ENCODE data around the gene CORO2B. TPM values are rescaled to one million over a fixed set of nuclear protein-coding genes. Genes with fewer than 3 reads are reported as not detected.

Gene CORO2B
- total RNA-seq, 1 donor from 2014 or later: 6.6 TPM

DNA sequence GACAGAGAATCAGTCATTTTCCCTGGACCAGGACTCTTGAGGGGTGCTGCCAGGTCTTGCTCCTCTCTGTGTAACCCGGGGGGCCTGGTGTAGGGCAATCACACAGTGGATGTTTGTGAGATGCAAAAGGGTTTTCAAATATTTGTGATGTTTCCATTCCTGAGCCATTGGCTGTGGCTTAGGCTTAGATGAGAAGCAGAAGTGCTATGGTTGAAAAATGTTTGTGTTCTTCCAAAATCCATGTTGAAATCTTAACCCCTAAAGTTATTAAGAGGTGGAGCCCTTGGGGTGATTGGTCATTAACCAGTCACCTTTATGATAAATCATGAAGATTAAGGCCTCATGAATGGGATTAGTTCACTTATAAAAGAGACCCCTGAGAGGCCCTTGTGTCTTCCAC is 36.5 kb downstream of the CORO2B start:
- DNase-seq (no peak), ATAC-seq (ENCODE audit: poor library complexity) (no peak)
- intact Hi-C loops (cut with DNase I): no loop called here

DNA sequence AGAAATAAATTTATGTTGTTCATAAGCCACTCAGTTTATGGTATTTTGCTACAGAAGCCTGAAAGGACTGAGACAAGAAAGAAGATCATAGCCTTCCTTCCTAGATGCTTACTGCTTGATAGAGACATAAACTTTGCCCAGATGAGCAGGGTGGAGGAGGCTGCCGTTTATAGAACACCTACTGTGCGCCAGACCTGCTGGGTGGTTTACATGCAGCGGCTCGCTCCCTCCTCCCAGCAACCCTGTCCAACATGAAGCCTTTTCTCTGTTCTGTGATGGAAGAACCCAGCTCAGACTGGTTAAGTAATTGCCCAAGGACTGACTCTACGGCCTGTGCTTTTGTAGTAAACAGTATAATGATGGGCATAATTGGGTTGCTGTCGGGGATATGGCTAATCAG is 37.0 kb downstream of the CORO2B start:
- ATAC-seq (ENCODE audit: poor library complexity) (no peak), DNase-seq (no peak)
- intact Hi-C loops (cut with DNase I): no loop called here

DNA sequence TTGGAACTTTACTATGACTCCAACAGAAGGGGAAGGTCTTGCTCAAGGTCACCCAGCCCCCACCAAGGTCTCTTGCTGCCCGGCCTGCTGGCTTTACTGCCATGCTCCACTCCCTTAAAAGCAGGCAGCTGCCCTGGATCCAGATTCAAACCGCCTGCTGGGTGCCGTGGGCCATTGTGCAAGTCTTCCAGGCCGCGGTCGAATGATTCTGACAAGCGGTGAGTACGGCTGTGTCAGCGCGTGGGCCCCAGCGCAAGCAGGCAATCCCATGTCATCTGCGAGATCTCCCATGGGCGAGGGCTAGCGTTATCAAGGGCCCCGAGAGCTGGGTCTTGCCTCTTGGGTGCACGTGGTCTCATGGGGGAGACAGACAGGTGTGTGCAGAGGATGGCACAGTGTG is 37.6 kb downstream of the CORO2B start:
- intact Hi-C loops (cut with DNase I): no loop called here
- DNase-seq (no peak), ATAC-seq (ENCODE audit: poor library complexity) (no peak)

DNA sequence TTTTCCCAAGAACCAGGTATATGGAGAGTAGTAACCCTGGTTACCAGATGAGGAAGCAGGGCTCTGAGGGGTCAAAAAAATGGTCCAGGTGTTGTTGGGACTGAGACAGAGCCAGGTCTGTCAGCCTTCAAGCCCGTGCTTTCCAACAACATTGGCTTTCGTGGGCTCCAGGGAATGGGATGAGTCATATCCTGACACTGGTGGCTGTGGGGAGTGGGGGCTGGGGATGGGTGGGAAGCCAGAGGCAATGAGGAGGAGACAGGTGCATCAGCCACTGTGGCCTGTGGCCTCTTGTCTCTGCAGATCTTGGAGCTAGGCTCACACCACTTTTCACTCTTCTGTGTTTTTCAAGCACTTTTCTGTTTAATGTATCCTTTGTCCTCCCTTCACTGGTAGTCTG is 38.2 kb downstream of the CORO2B start:
- no peak for DNase-seq
- intact Hi-C loops (cut with DNase I): no loop called here
- no peak for ATAC-seq (ENCODE audit: poor library complexity)

DNA sequence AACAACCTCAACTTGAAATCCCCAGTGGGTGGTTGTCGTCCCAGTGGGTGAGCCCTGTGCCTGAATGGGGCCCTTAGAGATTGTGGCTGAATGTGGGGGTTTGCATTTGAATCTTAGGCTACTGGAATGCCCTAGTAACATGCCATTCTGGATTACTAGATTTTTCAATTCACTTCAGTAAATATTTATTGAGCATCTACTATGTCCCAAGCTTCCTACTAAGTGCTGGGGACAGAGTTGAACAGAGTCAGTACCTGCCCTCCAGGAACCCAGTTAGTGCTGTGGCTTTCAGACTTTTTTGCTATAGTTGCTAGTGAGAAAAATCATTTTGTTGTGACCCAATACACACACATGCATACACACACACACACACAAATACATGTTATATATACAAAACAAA is 39.0 kb downstream of the CORO2B start:
- ATAC-seq (ENCODE audit: poor library complexity) (no peak), DNase-seq (no peak)
- intact Hi-C loops (cut with DNase I): no loop called here

DNA sequence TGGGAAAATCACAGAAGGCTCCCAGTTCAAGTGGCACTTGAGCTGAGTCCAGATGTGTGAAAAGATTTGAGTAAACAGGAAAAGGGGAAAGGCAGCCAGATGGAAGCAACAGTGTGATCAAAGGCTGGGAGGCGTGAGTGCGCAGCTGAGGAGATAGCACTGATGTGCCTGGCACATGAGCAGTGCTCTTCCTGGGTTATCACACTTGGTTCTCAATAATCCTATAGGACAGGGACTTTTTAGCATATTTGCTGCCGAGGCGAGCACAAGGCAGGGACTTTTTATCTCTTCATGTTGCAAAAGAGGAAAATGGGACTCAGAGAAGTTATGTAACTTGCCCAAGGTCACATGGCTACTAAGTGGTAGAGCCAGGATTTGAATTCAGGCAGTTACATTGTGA is 39.6 kb downstream of the CORO2B start:
- ATAC-seq (ENCODE audit: poor library complexity) (peak; percentile 30), DNase-seq (no peak)
- intact Hi-C loops (cut with DNase I): no loop called here

DNA sequence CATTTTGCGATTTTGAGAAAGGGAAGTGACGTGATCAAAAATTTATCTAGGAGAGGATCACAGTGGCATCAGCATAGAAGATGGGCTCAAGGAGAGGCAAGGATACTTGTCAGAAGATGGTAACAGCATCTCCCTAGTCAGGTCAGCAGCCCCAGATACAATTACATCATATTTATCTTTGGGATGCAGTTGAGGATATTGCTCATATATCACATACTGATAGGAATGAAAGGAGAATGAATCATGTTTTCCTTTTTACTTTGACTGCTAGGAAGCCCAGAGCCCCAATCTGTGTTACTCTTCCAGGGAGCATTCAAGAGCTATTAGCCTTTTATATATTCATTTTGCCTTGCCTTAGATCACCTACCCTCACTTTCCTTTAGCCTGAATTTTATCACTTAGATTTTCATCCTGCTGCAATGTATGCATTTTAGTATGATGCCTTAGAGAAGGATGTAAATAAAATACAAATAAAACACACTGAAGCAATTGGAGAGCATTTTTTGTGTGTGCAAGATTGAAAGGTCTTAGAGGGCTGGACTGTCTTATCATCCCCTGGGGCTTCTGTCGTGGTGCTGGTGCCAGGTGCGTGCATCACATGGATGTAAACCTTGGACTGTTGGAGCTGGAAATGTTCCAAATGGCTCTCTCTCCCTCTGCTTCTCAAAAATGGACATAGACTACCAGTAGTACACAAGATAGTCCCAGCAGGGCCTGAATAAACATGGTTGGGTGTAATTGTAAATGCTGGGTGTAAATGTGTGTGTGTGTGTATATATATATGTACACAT is 40.3 kb downstream of the CORO2B start:
- ATAC-seq (ENCODE audit: poor library complexity): no peak
- no peak for DNase-seq
- intact Hi-C loops (cut with DNase I): no loop called here

DNA sequence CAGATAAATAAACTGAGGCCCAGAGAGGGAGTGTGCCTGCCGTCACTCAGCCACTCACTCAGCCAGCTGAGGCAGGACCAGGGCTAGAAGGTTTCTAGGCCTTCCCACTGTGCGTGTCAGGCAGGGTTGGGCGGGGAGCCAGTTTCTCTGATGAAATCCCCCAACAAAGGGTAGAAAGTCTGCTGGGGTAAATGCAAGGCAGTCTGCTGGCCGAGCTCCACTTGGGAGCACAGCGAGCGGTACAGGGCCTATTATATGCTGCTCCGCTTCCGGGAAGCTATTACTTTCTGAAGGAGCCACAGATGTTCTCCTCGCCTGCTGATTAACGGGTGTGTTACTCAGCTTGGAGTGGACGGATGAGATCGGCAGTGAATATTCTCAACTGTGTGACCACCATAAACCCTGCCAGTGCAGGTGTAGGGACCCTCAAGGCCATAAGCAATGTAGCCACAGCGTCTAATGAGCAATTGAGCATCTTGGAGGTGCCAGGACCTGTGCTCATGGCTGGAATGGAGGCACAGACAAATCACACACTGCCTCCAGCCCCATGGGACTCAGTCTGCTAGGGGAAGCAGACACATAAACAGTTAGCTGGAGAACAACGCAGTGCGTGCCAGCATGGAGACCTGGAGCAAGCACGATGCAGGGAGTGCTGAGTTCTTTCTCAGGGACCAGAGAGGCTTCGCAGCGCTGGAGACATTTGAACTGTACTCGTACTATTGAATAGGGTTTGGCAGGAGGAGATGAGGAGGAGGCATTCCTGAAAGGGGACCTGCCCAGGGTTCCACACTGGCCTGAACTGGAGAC is 42.1 kb downstream of the CORO2B start:
- ATAC-seq (ENCODE audit: poor library complexity): peak; percentile 86
- intact Hi-C loops (cut with DNase I): no loop called here

DNA sequence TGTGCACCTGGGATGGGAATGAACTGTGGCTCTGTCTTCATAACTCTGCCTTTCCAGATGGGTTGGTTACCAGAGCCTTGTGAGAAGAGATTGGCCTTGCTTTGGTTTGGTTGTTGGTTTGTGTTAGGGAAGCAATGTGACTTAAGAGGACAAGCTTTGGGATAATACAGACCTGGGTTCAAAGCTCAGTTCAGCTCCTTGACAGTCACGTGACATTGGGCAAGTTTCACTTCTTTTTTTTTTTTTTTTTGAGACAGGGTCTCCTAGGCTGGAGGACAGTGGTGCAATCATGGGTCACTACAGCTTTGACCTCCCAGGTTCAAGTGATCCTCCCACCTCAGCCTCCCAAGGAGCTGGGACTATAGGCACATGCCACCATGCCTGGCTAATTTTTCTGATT is 42.7 kb downstream of the CORO2B start:
- intact Hi-C loops (cut with DNase I): no loop called here
- no peak for DNase-seq
- no peak for ATAC-seq (ENCODE audit: poor library complexity)

More for the DNA sequence above, 42.1 kb downstream of the CORO2B start:
- DNase-seq: peak; percentile 93

DNA sequence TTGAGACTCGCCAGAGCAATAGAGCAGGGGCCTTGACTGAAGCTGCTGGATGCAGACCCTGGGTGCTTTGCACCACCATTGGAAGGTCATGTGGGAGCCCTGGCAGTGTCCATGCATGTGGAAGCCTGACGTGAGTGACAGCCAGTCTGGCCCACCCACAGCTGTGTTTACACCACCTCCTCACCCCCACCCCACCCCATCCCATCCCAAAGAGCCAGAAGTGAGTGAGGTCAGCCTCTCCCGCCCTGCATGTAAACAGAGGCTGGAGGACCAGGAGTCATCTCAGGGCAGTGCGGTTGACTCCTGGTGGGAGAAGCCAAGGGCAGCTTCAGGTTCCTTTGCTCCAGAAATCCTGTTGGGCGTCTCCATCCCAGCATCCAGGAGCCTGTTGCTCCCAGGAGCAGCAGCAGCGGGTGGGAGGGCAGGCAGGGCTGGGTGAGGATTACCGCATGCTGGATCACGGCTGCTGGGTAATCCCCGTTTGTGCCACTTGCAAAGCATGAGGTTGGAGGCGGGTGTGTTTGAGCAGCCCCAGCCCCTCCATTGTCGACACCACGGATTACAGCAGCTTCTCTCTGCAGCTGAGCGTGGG is 44.6 kb downstream of the CORO2B start:
- ATAC-seq (ENCODE audit: poor library complexity) (peak; percentile 39), DNase-seq (no peak)
- intact Hi-C loops (cut with DNase I): no loop called here

DNA sequence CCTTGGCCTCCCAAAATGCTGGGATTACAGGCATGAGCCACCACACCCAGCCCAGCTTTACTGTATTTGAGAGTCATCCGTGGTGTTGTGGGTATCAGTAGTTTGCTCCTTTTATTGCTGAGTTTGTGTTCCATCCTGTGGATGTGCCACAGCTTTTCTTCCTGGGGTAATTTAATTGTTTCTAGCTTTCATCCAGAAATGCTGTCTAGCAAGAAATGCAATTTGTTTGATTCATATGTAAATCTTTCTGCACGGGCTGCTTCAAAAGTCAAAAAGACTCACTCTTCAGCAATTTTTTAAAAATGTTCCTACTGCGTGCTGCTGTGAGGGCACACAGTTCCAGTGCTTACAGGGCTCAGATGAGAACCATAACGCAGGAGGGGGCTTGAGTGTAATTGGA is 47.1 kb downstream of the CORO2B start:
- ATAC-seq (ENCODE audit: poor library complexity) (no peak), DNase-seq (no peak)
- intact Hi-C loops (cut with DNase I): no loop called here

DNA sequence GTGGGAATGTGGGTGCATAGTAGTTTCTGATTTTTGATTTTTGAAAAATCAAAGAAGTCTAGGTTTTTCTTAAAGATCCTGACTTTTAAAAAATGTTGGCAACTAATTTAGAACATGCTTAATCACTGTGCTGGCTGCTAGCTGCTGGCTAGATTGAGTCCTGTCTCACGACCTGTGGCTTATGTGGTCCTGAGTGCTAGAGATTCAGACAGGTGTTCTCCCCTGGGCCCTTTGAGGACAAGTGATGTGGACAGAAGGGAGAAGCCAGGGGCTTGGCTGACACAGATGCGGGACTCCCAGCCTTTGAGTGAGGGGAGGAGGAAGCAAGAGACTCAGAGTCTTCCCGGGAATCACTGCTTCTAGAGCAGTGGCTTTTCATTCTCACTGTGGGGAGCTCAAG is 47.5 kb downstream of the CORO2B start:
- ATAC-seq (ENCODE audit: poor library complexity) (no peak), DNase-seq (no peak)
- intact Hi-C loops (cut with DNase I): no loop called here

DNA sequence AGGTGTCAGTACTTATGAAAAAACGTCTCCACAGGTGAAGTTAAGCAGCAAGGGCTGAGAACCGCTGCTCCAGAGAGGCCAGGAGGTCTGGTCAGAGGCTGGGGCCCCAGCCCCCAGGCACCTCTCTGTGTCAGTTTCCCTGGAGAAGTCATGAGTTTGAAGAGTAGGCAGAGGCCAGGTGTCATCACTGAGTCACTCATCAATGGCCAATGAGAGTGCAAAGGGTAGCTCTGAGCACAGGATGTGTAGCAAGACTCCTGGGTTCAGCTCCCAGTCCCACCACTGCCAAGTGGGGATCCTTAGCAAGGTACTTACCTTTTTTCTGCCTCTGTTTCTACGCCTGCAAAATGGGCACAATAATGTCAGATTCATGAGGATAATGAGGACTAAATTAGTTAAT is 47.9 kb downstream of the CORO2B start:
- DNase-seq (no peak), ATAC-seq (ENCODE audit: poor library complexity) (no peak)
- intact Hi-C loops (cut with DNase I): no loop called here

DNA sequence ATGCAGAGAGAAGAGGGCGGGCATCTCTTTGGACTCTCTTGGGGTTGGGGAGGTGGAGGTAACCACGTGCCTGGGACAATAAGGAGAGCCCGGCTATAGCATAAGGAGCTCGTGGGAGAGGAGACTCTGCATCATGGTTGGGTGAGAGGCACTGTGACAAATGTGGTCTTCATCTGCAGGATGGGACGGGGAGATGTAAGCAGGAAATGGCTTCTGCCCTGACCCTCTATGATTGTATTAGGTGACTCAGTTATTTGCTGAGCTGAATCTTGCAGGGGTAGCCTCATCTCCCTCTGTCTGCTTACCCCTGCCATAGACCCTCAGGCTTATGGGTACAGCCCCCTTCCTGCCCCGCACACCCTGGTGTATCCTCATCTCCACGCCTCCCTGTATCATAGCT is 48.7 kb downstream of the CORO2B start:
- DNase-seq (no peak), ATAC-seq (ENCODE audit: poor library complexity) (no peak)
- intact Hi-C loops (cut with DNase I): no loop called here

DNA sequence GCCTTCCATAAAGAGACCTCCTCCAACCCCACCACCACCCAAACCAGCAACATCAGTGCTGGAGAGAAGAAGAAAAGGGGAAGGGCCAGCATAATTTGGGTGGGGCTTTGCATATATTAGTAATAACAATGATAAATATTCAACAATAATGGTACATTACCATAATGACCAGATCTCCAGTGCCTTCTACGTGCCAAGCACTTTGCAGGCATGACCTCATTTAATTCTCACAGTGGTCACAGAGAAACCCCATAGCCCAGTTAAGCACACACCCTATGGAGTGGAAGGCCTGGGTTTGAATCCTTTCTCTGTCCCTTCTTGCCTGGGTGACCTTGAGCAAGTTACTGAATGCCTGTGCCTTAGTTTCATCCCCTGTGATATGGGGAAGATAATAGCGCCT is 49.2 kb downstream of the CORO2B start:
- DNase-seq (no peak), ATAC-seq (ENCODE audit: poor library complexity) (no peak)
- intact Hi-C loops (cut with DNase I): no loop called here

DNA sequence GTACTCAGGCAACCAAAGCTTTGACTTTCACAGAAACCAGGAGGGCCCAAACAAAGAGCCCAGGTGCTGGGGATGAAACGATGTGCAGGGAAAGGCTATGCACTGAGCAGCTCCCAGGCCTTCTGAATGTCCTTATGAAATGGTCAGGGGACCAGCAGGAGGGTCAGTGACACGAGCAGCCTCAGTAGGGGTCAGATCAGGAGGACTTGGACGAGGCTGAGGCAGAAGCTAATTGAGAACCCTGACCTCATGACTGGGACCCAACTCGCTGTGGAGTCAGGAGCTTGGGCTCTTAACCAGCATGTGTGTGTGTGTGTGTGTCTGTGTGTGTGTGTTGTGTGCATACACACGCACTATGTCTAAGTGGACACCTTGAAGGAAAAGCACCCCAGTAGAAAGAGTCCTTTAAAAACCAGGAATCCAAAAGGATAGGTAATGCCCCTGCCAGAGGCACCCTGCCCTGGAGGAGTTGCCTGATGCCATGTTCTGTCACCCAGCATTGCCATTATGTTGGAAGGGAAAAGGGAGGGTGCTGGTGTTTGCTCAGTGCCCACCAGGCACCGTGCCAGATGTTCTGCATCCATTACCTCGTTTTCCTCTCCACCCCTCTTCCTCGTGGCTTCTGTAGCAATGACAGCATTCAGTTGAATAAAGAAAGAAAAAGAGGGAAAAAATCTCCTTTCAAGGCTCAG is 50.9 kb downstream of the CORO2B start:
- ATAC-seq (ENCODE audit: poor library complexity): no peak
- intact Hi-C loops (cut with DNase I): no loop called here
- no peak for DNase-seq

DNA sequence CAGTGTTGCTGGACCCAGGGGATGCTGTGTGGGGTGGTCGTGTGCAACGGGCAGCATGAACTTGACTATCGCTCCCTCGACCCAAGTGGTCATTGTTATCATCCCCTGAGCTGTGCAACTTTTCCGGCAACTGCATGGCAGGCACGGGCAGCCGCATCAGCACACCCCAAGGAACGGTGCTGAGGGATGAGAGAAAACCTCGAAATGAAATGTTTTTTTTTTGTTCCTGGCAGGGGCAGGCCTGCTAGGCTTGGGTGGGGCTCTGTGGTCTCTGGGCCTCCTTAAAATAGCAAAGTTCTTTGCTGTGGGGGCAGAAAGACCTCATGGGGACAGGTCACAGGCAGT is 51.4 kb downstream of the CORO2B start:
- no peak for DNase-seq
- no peak for ATAC-seq (ENCODE audit: poor library complexity)
- intact Hi-C loops (cut with DNase I): no loop called here

DNA sequence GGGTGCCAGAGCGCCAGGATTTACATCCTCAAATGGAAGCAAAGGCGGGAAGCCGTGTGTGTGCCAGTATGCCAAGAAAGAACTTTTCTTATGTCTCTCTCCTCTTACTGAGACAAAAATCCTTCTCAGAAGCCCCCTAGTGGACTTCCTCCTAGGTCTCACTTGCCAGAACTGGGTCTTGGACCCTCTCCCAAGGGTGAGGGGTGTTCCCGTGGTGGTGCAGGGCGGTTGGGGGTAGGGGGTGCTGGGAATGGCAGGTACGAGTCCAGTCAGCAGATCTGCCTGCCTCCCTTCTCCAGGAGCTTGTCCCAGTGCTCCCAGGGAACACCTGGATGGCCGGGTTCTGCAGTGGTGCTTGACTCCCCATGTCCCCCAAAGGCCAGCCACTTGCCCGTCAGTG is 52.0 kb downstream of the CORO2B start:
- no peak for ATAC-seq (ENCODE audit: poor library complexity)
- intact Hi-C loops (cut with DNase I): no loop called here
- DNase-seq: no peak

DNA sequence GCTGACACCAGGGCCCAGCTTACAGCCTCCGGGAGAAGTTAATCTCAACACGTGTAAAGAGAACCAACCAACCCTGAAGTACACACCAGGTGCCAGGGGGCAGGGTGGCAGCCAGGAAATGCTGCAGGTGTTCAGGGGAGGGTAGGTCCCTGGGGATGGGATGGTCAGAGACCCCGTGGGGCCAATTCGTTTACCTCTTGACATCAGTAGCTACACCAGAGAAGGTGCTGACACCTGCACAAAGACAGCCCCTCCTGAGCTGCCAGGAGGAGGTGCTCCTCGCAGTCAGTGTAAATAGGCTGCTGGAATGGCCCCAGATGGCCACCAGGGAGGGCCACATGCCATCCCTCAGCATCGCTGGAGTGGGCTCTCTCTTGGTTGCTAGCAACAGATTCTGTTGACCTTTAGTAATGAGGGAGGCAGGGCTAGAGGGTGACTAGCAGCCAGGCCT is 52.8 kb downstream of the CORO2B start:
- intact Hi-C loops (cut with DNase I): no loop called here
- ATAC-seq (ENCODE audit: poor library complexity) (peak; percentile 60), DNase-seq (no peak)

Data from Right ventricle myocardium superior (tissue), 1 donor.